ENCODE results near the gene ADARB1. TPM values are rescaled to one million over a fixed set of nuclear protein-coding genes. Genes with fewer than 3 reads are reported as not detected.

Gene ADARB1
- total and polyA plus RNA-seq, 4 experiments from 2014 or later, result 4.6 to 50.0 (median 30.9) TPM

DNA sequence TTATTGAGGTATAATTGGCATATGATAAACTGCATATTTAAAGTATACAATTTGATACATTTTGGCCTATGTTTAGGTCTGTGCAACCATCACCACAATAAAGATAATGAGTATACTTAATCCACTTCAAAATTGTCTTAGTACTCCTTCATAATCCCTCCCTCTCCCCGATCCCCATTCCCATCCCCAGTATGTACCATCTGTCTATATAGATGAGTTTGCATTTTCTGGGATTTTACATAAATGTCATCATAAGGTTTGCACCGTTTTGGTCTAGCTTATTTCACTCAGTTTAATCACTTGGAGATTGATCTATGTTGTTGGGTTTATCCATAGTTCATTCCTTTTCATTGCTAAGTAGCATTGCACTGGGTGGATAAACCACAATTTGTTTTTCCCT, 139.0 kb downstream of the ADARB1 start:
- Histone ChIP-seq H3K27me3 (ENCODE audit: insufficient read depth, low read length) (no peaks in the 10 kb centered on the region), H3K4me3 (ENCODE audit: low read length in 2 of 2) (no peak overlapping the region), H3K4me1 (ENCODE audit: insufficient read depth, low read length) (peaks cover under 1% of the 10 kb centered on the region), H3K36me3 (ENCODE audit: insufficient read depth, low read length) (peaks cover 11% of the 10 kb centered on the region), H3K9me3 (ENCODE audit: control insufficient read depth in 1 of 2, low read length in 2 of 2) (no peaks in the 10 kb centered on the region), H3K27ac (ENCODE audit: low read depth, low read length) (no peak overlapping the region)
- no peaks in the 10 kb centered on the region for H3K27me3 Mint-ChIP-seq
- no peak for DNase-seq
- no peak overlapping the region for H3K4me3 Mint-ChIP-seq
- ChIA-PET POLR2A (ENCODE audit: partially characterized antibody) (no interaction called here), CTCF (ENCODE audit: partially characterized antibody) (no interaction called here)
- intact Hi-C loops (cut with micrococcal nuclease), result no loop called here
- peaks cover 0 to 16% (median 10%) of the 10 kb centered on the region in 8 donors for H3K9me3 Mint-ChIP-seq
- H3K36me3 Mint-ChIP-seq, result peaks cover 57 to 60% of the 10 kb centered on the region in 2 donors
- no peak overlapping the region for H3K27ac Mint-ChIP-seq
- H3K4me1 Mint-ChIP-seq, result peaks cover 5 to 13% (median 10%) of the 10 kb centered on the region in 4 donors

GRCh38 chr21:45215213-45215612, 140.8 kb downstream of the ADARB1 start:
- CTCF ChIA-PET (ENCODE audit: partially characterized antibody), result no interaction called here
- POLR2A ChIA-PET (ENCODE audit: partially characterized antibody), result interaction anchor here (1.5 kb wide), 1 partner anchor 9 kb away, joined by 3 read pairs; no protein-coding TSS in a partner anchor
- peaks cover 0 to 9% (median 4%) of the 10 kb centered on the region in 4 donors for H3K4me1 Mint-ChIP-seq

GRCh38 chr21:45217010-45217409, 142.6 kb downstream of the ADARB1 start:
- H3K4me3 ChIP-seq (ENCODE audit: low read length in 2 of 2), result no peak overlapping the region
- H3K27me3 ChIP-seq (ENCODE audit: insufficient read depth, low read length), result no peaks in the 10 kb centered on the region
- ChIA-PET CTCF (ENCODE audit: partially characterized antibody) (no interaction called here), POLR2A (ENCODE audit: partially characterized antibody) (no interaction called here)
- Mint-ChIP-seq H3K9me3 (peaks cover 0 to 16% (median 10%) of the 10 kb centered on the region in 8 donors), H3K36me3 (peaks cover 46 to 58% of the 10 kb centered on the region in 2 donors), H3K4me1 (peaks cover 0 to 9% (median 5%) of the 10 kb centered on the region in 4 donors), H3K27ac (peak overlapping the region in 1 of 7 donors; percentile 6), H3K27me3 (no peaks in the 10 kb centered on the region), H3K4me3 (no peak overlapping the region)
- no peak for DNase-seq
- no peaks in the 10 kb centered on the region for H3K9me3 ChIP-seq (ENCODE audit: control insufficient read depth in 1 of 2, low read length in 2 of 2)
- H3K4me1 ChIP-seq (ENCODE audit: insufficient read depth, low read length), result no peaks in the 10 kb centered on the region
- no peak overlapping the region for H3K27ac ChIP-seq (ENCODE audit: low read depth, low read length)
- intact Hi-C loops (cut with micrococcal nuclease), result no loop called here
- H3K36me3 ChIP-seq (ENCODE audit: insufficient read depth, low read length), result peaks cover 9% of the 10 kb centered on the region

More at GRCh38 chr21:45215213-45215612, 140.8 kb downstream of the ADARB1 start:
- Mint-ChIP-seq H3K9me3 (peaks cover 0 to 16% (median 10%) of the 10 kb centered on the region in 8 donors), H3K4me3 (no peak overlapping the region), H3K36me3 (peaks cover 47 to 54% of the 10 kb centered on the region in 2 donors), H3K27ac (no peak overlapping the region), H3K27me3 (no peaks in the 10 kb centered on the region)
- H3K27ac ChIP-seq (ENCODE audit: low read depth, low read length), result no peak overlapping the region
- H3K4me1 ChIP-seq (ENCODE audit: insufficient read depth, low read length), result no peaks in the 10 kb centered on the region
- peaks cover 9% of the 10 kb centered on the region for H3K36me3 ChIP-seq (ENCODE audit: insufficient read depth, low read length)
- DNase-seq, result no peak
- H3K4me3 ChIP-seq (ENCODE audit: low read length in 2 of 2), result no peak overlapping the region
- H3K9me3 ChIP-seq (ENCODE audit: control insufficient read depth in 1 of 2, low read length in 2 of 2), result no peaks in the 10 kb centered on the region
- H3K27me3 ChIP-seq (ENCODE audit: insufficient read depth, low read length), result no peaks in the 10 kb centered on the region
- intact Hi-C loops (cut with micrococcal nuclease), result no loop called here

DNA sequence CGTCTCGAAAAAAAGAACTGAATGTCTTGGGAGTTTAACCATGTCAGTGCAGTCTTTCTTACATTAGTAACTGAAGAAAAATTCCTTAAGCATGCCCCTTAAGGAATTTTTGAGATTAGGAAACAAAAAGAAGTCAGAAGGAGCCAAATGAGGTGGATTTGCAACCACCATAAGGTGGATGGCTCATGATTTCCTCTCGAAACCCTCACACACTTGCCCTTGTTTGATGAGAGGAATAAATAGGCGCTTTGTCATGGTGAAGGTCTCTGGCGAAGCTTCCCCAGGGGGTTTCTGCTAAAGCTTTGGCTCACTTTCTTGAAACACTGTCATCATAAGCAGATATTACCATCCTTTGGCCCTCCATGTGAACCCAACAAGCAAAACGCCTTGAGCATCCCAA, 145.1 kb downstream of the ADARB1 start:
- ChIA-PET CTCF (ENCODE audit: partially characterized antibody) (interaction anchor here (0.7 to 1.3 kb wide), 2 partner anchors 11 to 91 kb away, joined by 3 read pairs; no protein-coding TSS in a partner anchor), POLR2A (ENCODE audit: partially characterized antibody) (no interaction called here)
- Histone ChIP-seq H3K9me3 (ENCODE audit: control insufficient read depth in 1 of 2, low read length in 2 of 2) (no peaks in the 10 kb centered on the region), H3K27me3 (ENCODE audit: insufficient read depth, low read length) (no peaks in the 10 kb centered on the region), H3K4me3 (ENCODE audit: low read length in 2 of 2) (no peak overlapping the region), H3K4me1 (ENCODE audit: insufficient read depth, low read length) (no peaks in the 10 kb centered on the region), H3K36me3 (ENCODE audit: insufficient read depth, low read length) (peaks cover 9% of the 10 kb centered on the region), H3K27ac (ENCODE audit: low read depth, low read length) (no peak overlapping the region)
- no peak for DNase-seq
- peaks cover 36 to 45% of the 10 kb centered on the region in 2 donors for H3K36me3 Mint-ChIP-seq
- no peaks in the 10 kb centered on the region for H3K27me3 Mint-ChIP-seq
- H3K27ac Mint-ChIP-seq, result no peak overlapping the region
- peaks cover 0 to 16% (median 10%) of the 10 kb centered on the region in 8 donors for H3K9me3 Mint-ChIP-seq
- intact Hi-C loops (cut with micrococcal nuclease), result no loop called here
- peaks cover 6 to 15% (median 8%) of the 10 kb centered on the region in 4 donors for H3K4me1 Mint-ChIP-seq
- H3K4me3 Mint-ChIP-seq, result no peak overlapping the region

DNA sequence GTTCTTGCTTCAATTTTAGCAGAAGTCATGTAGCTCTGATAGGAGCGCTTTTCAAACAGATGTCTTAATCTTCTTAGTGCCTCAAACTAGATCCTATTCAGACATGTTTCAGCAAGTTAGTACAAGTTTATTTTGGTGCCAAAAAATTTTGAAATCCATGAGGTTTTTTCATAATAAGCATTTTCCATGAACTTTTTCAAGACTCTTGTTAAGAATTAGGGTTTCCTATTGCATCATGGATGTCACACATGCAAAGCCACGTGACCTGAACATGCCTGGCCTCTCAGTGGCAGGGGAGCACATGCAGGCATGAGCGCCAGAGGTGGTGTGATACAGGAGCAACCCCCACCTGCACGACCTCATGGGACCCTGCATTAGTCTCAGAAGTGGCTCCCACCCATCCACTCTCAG, 145.7 kb downstream of the ADARB1 start:
- H3K27ac ChIP-seq (ENCODE audit: low read depth, low read length), result no peak overlapping the region
- POLR2A ChIA-PET (ENCODE audit: partially characterized antibody), result no interaction called here
- Mint-ChIP-seq H3K9me3 (peaks cover 0 to 16% (median 10%) of the 10 kb centered on the region in 8 donors), H3K27ac (no peak overlapping the region), H3K27me3 (no peaks in the 10 kb centered on the region), H3K36me3 (peaks cover 33 to 45% of the 10 kb centered on the region in 2 donors), H3K4me1 (peaks cover 10 to 21% (median 14%) of the 10 kb centered on the region in 4 donors), H3K4me3 (no peak overlapping the region)
- CTCF ChIA-PET (ENCODE audit: partially characterized antibody), result interaction anchor here (0.7 kb wide), 1 partner anchor 92 kb away, joined by 3 read pairs; no protein-coding TSS in a partner anchor
- intact Hi-C loops (cut with micrococcal nuclease), result no loop called here
- H3K4me1 ChIP-seq (ENCODE audit: insufficient read depth, low read length), result peaks cover 4% of the 10 kb centered on the region
- no peak overlapping the region for H3K4me3 ChIP-seq (ENCODE audit: low read length in 2 of 2)
- H3K9me3 ChIP-seq (ENCODE audit: control insufficient read depth in 1 of 2, low read length in 2 of 2), result no peaks in the 10 kb centered on the region
- peaks cover 9% of the 10 kb centered on the region for H3K36me3 ChIP-seq (ENCODE audit: insufficient read depth, low read length)
- no peak for DNase-seq
- no peaks in the 10 kb centered on the region for H3K27me3 ChIP-seq (ENCODE audit: insufficient read depth, low read length)

DNA sequence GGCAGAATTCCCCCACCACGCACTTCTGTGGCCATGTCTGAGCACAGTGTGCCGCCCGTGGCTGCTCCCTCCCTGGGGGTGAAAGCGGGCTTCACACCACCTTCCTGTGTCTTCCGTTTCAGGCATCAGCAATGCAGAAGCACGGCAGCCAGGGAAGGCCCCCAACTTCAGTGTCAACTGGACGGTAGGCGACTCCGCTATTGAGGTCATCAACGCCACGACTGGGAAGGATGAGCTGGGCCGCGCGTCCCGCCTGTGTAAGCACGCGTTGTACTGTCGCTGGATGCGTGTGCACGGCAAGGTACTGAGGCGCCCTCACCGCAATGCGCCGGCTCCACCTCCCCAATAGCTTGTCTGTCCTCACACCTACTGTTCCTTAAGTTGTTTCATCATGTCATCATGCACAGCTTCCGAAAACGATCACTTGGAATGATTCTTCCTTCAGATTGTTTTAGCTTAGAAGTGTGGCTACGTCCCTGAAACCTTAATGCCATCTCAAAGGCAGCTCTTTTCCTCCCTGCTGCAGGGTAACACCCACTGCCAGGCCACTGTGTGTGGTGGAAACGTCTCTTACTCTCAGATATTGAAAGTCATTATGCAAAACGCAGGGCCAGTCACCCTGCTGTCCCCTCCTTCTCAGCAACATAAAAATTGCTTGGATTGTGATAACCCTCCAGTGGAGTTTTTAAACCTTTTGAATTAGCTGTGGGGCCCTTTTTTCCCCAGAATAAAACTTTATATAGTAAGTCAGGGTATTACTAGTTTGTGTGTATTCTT, 146.5 kb downstream of the ADARB1 start:
- ChIA-PET CTCF (ENCODE audit: partially characterized antibody) (interaction anchor here (1.0 kb wide), 1 partner anchor 18 kb away, joined by 3 read pairs; no protein-coding TSS in a partner anchor), POLR2A (ENCODE audit: partially characterized antibody) (no interaction called here)
- peaks cover 12% of the 10 kb centered on the region for H3K4me1 ChIP-seq (ENCODE audit: insufficient read depth, low read length)
- H3K27me3 ChIP-seq (ENCODE audit: insufficient read depth, low read length), result no peaks in the 10 kb centered on the region
- no peak overlapping the region for H3K4me3 ChIP-seq (ENCODE audit: low read length in 2 of 2)
- no peak for DNase-seq
- no peaks in the 10 kb centered on the region for H3K9me3 ChIP-seq (ENCODE audit: control insufficient read depth in 1 of 2, low read length in 2 of 2)
- Mint-ChIP-seq H3K4me1 (peaks cover 17 to 29% (median 20%) of the 10 kb centered on the region in 4 donors), H3K27me3 (no peaks in the 10 kb centered on the region), H3K9me3 (peaks cover 0 to 16% (median 10%) of the 10 kb centered on the region in 8 donors), H3K4me3 (no peak overlapping the region), H3K27ac (peak overlapping the region in 4 of 7 donors; percentile 18 to 72 (median 24)), H3K36me3 (peaks cover 29 to 44% of the 10 kb centered on the region in 2 donors)
- H3K36me3 ChIP-seq (ENCODE audit: insufficient read depth, low read length), result peaks cover 9% of the 10 kb centered on the region
- H3K27ac ChIP-seq (ENCODE audit: low read depth, low read length), result no peak overlapping the region
- intact Hi-C loops (cut with micrococcal nuclease), result no loop called here

DNA sequence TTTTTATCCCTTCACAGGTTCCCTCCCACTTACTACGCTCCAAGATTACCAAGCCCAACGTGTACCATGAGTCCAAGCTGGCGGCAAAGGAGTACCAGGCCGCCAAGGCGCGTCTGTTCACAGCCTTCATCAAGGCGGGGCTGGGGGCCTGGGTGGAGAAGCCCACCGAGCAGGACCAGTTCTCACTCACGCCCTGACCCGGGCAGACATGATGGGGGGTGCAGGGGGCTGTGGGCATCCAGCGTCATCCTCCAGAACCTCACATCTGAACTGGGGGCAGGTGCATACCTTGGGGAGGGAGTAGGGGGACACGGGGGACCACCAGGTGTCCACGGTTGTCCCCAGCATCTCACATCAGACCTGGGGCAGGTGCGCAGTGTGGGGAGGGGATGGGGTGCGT, 147.6 kb downstream of the ADARB1 start:
- H3K27ac ChIP-seq (ENCODE audit: low read depth, low read length), result no peak overlapping the region
- H3K4me3 ChIP-seq (ENCODE audit: low read length in 2 of 2), result no peak overlapping the region
- no peaks in the 10 kb centered on the region for H3K27me3 ChIP-seq (ENCODE audit: insufficient read depth, low read length)
- H3K27me3 Mint-ChIP-seq, result no peaks in the 10 kb centered on the region
- H3K36me3 ChIP-seq (ENCODE audit: insufficient read depth, low read length), result peaks cover 9% of the 10 kb centered on the region
- peaks cover 23% of the 10 kb centered on the region for H3K4me1 ChIP-seq (ENCODE audit: insufficient read depth, low read length)
- intact Hi-C loops (cut with micrococcal nuclease), result no loop called here
- peak overlapping the region in 2 of 7 donors; percentile 23 to 47 for H3K27ac Mint-ChIP-seq
- no peak overlapping the region for H3K4me3 Mint-ChIP-seq
- POLR2A ChIA-PET (ENCODE audit: partially characterized antibody), result no interaction called here
- no peaks in the 10 kb centered on the region for H3K9me3 ChIP-seq (ENCODE audit: control insufficient read depth in 1 of 2, low read length in 2 of 2)
- peaks cover 26 to 40% (median 31%) of the 10 kb centered on the region in 4 donors for H3K4me1 Mint-ChIP-seq
- peaks cover 27 to 33% of the 10 kb centered on the region in 2 donors for H3K36me3 Mint-ChIP-seq
- CTCF ChIA-PET (ENCODE audit: partially characterized antibody), result no interaction called here
- no peak for DNase-seq
- peaks cover 0 to 13% (median 7%) of the 10 kb centered on the region in 8 donors for H3K9me3 Mint-ChIP-seq
